K562 (cell line): ENCODE results near the gene NT5DC4. TPM values are rescaled to one million over a fixed set of nuclear protein-coding genes. Genes with fewer than 3 reads are reported as not detected.

Experiments
- AFF1 ChIP-seq, 2 experiments: fragments of 450-650 bp; IDR thresholded peaks; 2 replicates each; pipeline ENCODE4 v1.6.1; 2018; ENCODE audit warnings: mild to moderate bottlenecking in 2 of 2, low read depth in 1 of 2; ENCODE audit not compliant: partially characterized antibody in 2 of 2
- ARID1B ChIP-seq: fragments of 450-650 bp; IDR thresholded peaks from 2 replicates; pipeline ENCODE4 v1.6.1; 2016; ENCODE audit warnings: antibody characterized with exemption, mild to moderate bottlenecking, inconsistent platforms
- ATF7 ChIP-seq: fragments of 450-650 bp; IDR thresholded peaks from 2 replicates; pipeline ENCODE4 v1.7.1; 2014; ENCODE audit warnings: mild to moderate bottlenecking, moderate library complexity
- CREB5 ChIP-seq: fragments of 250-450 bp; sonication (Bioruptor Pico); IDR thresholded peaks from 2 replicates; pipeline ENCODE4 v1.5.0; 2020; ENCODE audit warnings: mild to moderate bottlenecking
- ESRRB ChIP-seq: fragments of 250-450 bp; sonication (Bioruptor Pico); IDR thresholded peaks from 2 replicates; pipeline ENCODE4 v1.5.0; 2020; ENCODE audit warnings: mild to moderate bottlenecking, moderate library complexity, borderline replicate concordance
- FOXA3 ChIP-seq, 2 experiments: fragments of 450-650 bp in 1 of 2; sonication (generic) in 1 of 2; formaldehyde crosslinking; IDR thresholded peaks in 1 of 2; conservative IDR thresholded peaks in 1 of 2; 2 replicates each; pipeline versions ENCODE4 v1.4.0 to v1.8.0; 2020 to 2022; ENCODE audit warnings: mild to moderate bottlenecking in 2 of 2, missing genetic modification reagents in 1 of 2
- NFYB ChIP-seq: IDR thresholded peaks from 2 replicates; pipeline ENCODE4 v1.6.1; 2011; ENCODE audit warnings: mild to moderate bottlenecking, moderate library complexity; ENCODE audit not compliant: insufficient read length; ENCODE audit errors: extremely low read depth
- PRDM10 ChIP-seq: fragments of 450-650 bp; IDR thresholded peaks from 2 replicates; pipeline ENCODE4 v1.6.1; 2018; ENCODE audit not compliant: partially characterized antibody
- RBM22 ChIP-seq: fragments of 200-400 bp; formaldehyde crosslinking; IDR thresholded peaks from 2 replicates; pipeline ENCODE4 v1.6.1; 2018; ENCODE audit warnings: low read length, low read depth; ENCODE audit not compliant: poor library complexity, severe bottlenecking
- TAF1 ChIP-seq: IDR thresholded peaks from 2 replicates; pipeline ENCODE4 v1.6.1; 2011; ENCODE audit warnings: mild to moderate bottlenecking, low read length, moderate library complexity; ENCODE audit not compliant: insufficient read depth, control insufficient read depth, severe bottlenecking; ENCODE audit errors: extremely low read depth
- TRIM28 ChIP-seq: fragments of 450-650 bp; IDR thresholded peaks from 2 replicates; pipeline ENCODE4 v1.6.1; 2017
- YBX1 ChIP-seq: fragments of 450-650 bp; IDR thresholded peaks from 2 replicates; pipeline ENCODE4 v1.7.1; 2016; ENCODE audit warnings: mild to moderate bottlenecking
- ZNF282 ChIP-seq: sonication (generic); formaldehyde crosslinking; IDR thresholded peaks from 2 replicates; pipeline ENCODE4 v1.8.1; 2023; ENCODE audit warnings: missing genetic modification reagents
- ZNF586 ChIP-seq: fragments of 450-650 bp; formaldehyde crosslinking; conservative IDR thresholded peaks from 2 replicates; pipeline ENCODE4 v1.4.0; 2020; ENCODE audit warnings: mild to moderate bottlenecking, moderate library complexity
- polyA plus RNA-seq, 8 experiments: library from polyadenylated mRNA; depleted of rRNA in 4 of 8; stranded (reverse) in 5 of 8; unstranded in 3 of 8; fragments of >200 nt; fragmentation: Nextera tagmentation in 2 of 8; fragmentation: Illumina TruSeq in 1 of 8; extraction: Ambion mirVana in 2 of 8; extraction: Trizol in 1 of 8; gene quantifications; 2 replicates each; pipeline versions ENCODE4 v1.2.1 to v1.2.3, GENCODE V29; 2011 to 2014; ENCODE audit warnings: inconsistent platforms in 1 of 8, missing spikeins in 1 of 8
- total RNA-seq, 7 experiments: library from RNA; depleted of rRNA in 6 of 7; stranded (reverse); fragments of >200 nt in 6 of 7; fragmentation: Illumina TruSeq in 2 of 7; extraction: Trizol in 2 of 7; gene quantifications; 2 replicates each; pipeline versions ENCODE4 v1.2.1 to v1.2.3, GENCODE V29; 2011 to 2021; ENCODE audit warnings: low replicate concordance in 1 of 7

Gene NT5DC4
- total and polyA plus RNA-seq, 9 of the 15 experiments (the other 6 are each of a cell fraction or from before 2014, with no cell fraction given), result 0.44 to 6.9 (median 2.5) TPM

GRCh38 chr2:112683550-112684414, 37.0 kb upstream of the NT5DC4 start (continued):
- no peak for TF ChIP-seq CREB5
- no peak for TF ChIP-seq YBX1
- no peak for TF ChIP-seq FOXA3 (CRISPR knock-in tag; conservative IDR thresholded peaks at IDR 0.05 in 1 of 2, IDR thresholded peaks at IDR 0.05 in 1 of 2)
- no peak for TF ChIP-seq AFF1 (IDR thresholded peaks at IDR 0.05; ENCODE audit: low read depth in 1 of 2, partially characterized antibody in 2 of 2)
- peak; percentile 67; the same call in 1 of the 2 replicates for TF ChIP-seq TRIM28
- TF ChIP-seq ATF7, result peak; percentile 55; the same call in 1 of the 2 replicates
- no peak for TF ChIP-seq RBM22
- no peak for TF ChIP-seq ESRRB (CRISPR knock-in tag)
- no peak for TF ChIP-seq ZNF282 (CRISPR knock-in tag)
- TF ChIP-seq ARID1B, result peak; percentile 97
- TF ChIP-seq NFYB, result no peak
- peak; percentile 56 for TF ChIP-seq PRDM10
- TF ChIP-seq ZNF586, result no peak
- no peak for TF ChIP-seq TAF1
